ENCODE results near the gene NCOA3. TPM values are rescaled to one million over a fixed set of nuclear protein-coding genes. Genes with fewer than 3 reads are reported as not detected.
A peak's percentile ranks its signal among the peaks of the same experiment; 100 is the strongest.
"Not testable (repeated sequence)": the region's sequence is repeated elsewhere in the genome, so short reads cannot be mapped to it uniquely, and the experiment has no call there.

Gene NCOA3
- polyA plus RNA-seq, 1 donor: 16.4 TPM

DNA sequence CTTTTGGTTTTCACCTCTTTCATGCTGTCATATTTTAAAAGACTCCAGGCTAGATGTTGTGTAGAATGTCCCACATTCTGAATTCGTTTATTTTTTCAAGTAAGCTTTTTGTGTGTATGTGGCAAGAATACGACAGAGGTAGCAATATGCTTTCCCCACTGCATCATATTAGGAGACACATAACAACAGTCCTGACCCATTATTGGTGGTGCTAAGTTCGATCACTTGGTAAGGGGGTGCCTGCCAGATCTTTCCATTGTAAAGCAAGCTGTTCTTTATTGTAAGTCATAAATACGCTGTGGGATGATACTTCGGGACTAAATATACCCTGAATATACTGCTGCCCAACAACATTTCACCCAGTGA is 588 bp upstream of the NCOA3 start:
- 60% methylated on average over 1 of the region's 5 CpGs for WGBS (ENCODE audit: insufficient coverage, low lambda C conversion rate)

GRCh38 chr20:47502271-47503239 is 868 bp downstream of the NCOA3 start:
- 0% methylated on average over 1 of the region's 34 CpGs for WGBS (ENCODE audit: insufficient coverage, low lambda C conversion rate)
- Histone ChIP-seq H3K4me1 (ENCODE audit: control insufficient read depth, insufficient read depth, low read length) (peaks cover 4% of the 10 kb centered on the region), H3K9me3 (ENCODE audit: control insufficient read depth, low read depth, low read length) (no peaks in the 10 kb centered on the region), H3K27ac (ENCODE audit: low read length) (peak overlapping the region; percentile 66), H3K4me3 (ENCODE audit: low read length) (peak overlapping the region; percentile 94), H3K36me3 (ENCODE audit: control insufficient read depth, insufficient read depth, low read length) (no peaks in the 10 kb centered on the region), H3K27me3 (ENCODE audit: control insufficient read depth, insufficient read depth, low read length) (no peaks in the 10 kb centered on the region)
- peak; percentile 13 to 53 for DNase-seq

More for the DNA sequence above, 588 bp upstream of the NCOA3 start:
- Histone ChIP-seq H3K36me3 (ENCODE audit: control insufficient read depth, insufficient read depth, low read length) (no peaks in the 10 kb centered on the region), H3K27me3 (ENCODE audit: control insufficient read depth, insufficient read depth, low read length) (no peaks in the 10 kb centered on the region), H3K4me3 (ENCODE audit: low read length) (peak overlapping the region; percentile 94), H3K9me3 (ENCODE audit: control insufficient read depth, low read depth, low read length) (no peaks in the 10 kb centered on the region), H3K27ac (ENCODE audit: low read length) (peak overlapping the region; percentile 66), H3K4me1 (ENCODE audit: control insufficient read depth, insufficient read depth, low read length) (peaks cover 4% of the 10 kb centered on the region)
- DNase-seq: no peak

DNA sequence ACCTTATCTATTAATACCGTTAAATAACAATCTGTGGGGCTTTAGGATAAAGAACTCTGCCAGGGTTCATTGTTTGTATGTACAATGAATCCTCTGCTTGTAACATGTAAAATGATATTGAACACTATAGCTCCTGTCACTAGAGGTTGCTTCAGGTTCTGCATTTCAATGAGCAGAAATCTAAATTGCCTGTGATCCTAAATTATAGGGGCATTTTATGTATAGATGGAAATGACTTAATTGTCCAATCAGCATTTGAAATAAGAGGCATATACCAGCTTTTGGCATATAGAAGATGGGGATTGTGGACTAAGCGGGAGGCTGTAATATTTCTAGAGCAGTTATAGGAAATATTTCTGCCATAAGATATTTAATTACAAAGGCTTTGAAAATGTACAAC is 2.0 kb downstream of the NCOA3 start:
- Histone ChIP-seq H3K27ac (ENCODE audit: low read length) (no peak overlapping the region), H3K36me3 (ENCODE audit: control insufficient read depth, insufficient read depth, low read length) (no peaks in the 10 kb centered on the region), H3K9me3 (ENCODE audit: control insufficient read depth, low read depth, low read length) (no peaks in the 10 kb centered on the region), H3K4me1 (ENCODE audit: control insufficient read depth, insufficient read depth, low read length) (peaks cover 4% of the 10 kb centered on the region), H3K4me3 (ENCODE audit: low read length) (no peak overlapping the region), H3K27me3 (ENCODE audit: control insufficient read depth, insufficient read depth, low read length) (no peaks in the 10 kb centered on the region)
- 100% methylated on average over 1 of the region's 2 CpGs for WGBS (ENCODE audit: insufficient coverage, low lambda C conversion rate)
- no peak for DNase-seq

DNA sequence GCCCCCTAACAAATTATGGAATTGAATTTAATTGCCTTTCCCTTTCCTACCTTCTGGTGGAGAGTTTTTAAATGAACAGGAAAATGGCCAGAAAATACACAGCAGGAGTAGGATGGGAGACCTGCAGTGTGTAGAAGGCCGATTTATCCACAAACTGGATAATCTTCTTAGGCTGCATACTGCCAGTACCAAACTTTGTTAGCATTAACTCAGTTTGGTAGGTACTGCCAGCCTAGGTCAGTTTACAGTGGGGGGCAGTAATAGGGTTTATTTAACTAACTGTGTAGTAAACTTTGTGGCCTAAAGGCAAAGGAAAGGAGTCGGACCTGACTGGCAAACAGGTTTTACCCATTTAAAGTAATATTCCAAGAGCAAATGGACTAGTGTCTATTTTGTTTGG is 4.6 kb downstream of the NCOA3 start:
- Histone ChIP-seq H3K9me3 (ENCODE audit: control insufficient read depth, low read depth, low read length) (no peaks in the 10 kb centered on the region), H3K27ac (ENCODE audit: low read length) (no peak overlapping the region), H3K27me3 (ENCODE audit: control insufficient read depth, insufficient read depth, low read length) (no peaks in the 10 kb centered on the region), H3K36me3 (ENCODE audit: control insufficient read depth, insufficient read depth, low read length) (no peaks in the 10 kb centered on the region), H3K4me3 (ENCODE audit: low read length) (no peak overlapping the region), H3K4me1 (ENCODE audit: control insufficient read depth, insufficient read depth, low read length) (peaks cover 4% of the 10 kb centered on the region)
- WGBS (ENCODE audit: insufficient coverage, low lambda C conversion rate): no CpG with 5 or more reads among the region's 2 CpGs
- DNase-seq: no peak

- H3K36me3 ChIP-seq (ENCODE audit: control insufficient read depth, insufficient read depth, low read length): no peaks in the 10 kb centered on the region
- H3K27ac ChIP-seq (ENCODE audit: low read length): no peak overlapping the region
- no peaks in the 10 kb centered on the region for H3K27me3 ChIP-seq (ENCODE audit: control insufficient read depth, insufficient read depth, low read length)
- no CpG with 5 or more reads among the region's 2 CpGs for WGBS (ENCODE audit: insufficient coverage, low lambda C conversion rate)
- no peaks in the 10 kb centered on the region for H3K9me3 ChIP-seq (ENCODE audit: control insufficient read depth, low read depth, low read length)
- H3K4me1 ChIP-seq (ENCODE audit: control insufficient read depth, insufficient read depth, low read length): peaks cover 4% of the 10 kb centered on the region
- H3K4me3 ChIP-seq (ENCODE audit: low read length): no peak overlapping the region
- DNase-seq: no peak
Measured at GRCh38 chr20:47506850-47507249, 5.2 kb downstream of the NCOA3 start.

DNA sequence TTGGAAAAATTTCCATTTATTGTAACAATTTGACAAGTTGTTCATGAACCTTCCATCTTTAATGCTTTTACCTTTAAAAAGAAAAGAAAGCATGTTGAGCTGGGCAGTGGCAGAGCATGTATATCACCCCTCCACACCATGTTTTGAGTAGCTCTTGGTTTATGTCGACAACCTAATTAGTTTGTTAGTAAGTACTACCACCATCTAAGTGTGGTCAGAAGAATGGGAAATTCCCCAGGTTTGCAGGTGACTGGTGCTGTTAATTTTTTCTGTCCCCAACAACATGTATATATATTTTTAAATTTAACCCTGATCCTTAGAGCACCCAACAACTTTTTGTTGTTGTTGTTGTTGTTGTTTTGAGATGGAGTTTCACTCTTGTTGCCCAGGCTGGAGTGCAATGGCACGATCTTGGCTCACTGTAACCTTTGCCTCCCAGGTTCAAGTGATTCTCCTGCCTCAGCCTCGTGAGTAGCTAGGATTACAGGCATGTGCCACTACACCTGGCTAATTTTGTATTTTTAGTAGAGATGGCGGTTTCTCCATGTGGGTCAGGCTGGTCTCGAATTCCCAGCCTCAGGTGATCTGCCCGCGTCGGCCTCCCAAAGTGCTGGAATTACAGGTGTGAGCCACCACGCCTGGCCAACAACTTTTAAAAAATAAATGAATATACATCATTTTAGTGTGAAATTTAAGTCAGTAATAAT is 5.7 kb downstream of the NCOA3 start:
- not testable (repeated sequence) for H3K4me3 ChIP-seq (ENCODE audit: low read length); H3K27me3 ChIP-seq (ENCODE audit: control insufficient read depth, insufficient read depth, low read length); H3K27ac ChIP-seq (ENCODE audit: low read length); H3K9me3 ChIP-seq (ENCODE audit: control insufficient read depth, low read depth, low read length); H3K4me1 ChIP-seq (ENCODE audit: control insufficient read depth, insufficient read depth, low read length); H3K36me3 ChIP-seq (ENCODE audit: control insufficient read depth, insufficient read depth, low read length); DNase-seq
- WGBS (ENCODE audit: insufficient coverage, low lambda C conversion rate): 100% methylated on average over 1 of the region's 9 CpGs

DNA sequence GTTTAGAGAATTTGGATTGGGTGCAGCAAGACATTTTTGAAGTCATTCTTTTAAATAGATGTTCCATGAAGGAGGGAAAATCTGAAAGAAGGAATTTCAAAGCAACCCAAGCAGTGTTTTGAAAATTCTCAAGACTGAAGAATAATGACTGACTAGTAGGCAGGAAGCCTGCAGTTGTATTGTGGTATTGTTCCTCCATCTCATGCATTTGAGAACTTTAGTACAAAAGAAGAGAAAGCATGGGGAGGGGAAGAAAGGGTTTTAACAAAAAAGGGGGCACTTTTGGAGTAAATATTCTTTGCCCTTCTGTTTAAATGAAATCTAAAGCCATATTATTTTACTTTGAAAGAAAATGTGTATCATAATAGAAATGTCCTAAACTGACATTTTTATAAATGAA is 6.6 kb downstream of the NCOA3 start:
- no peak for DNase-seq
- no peak overlapping the region for H3K27ac ChIP-seq (ENCODE audit: low read length)

DNA sequence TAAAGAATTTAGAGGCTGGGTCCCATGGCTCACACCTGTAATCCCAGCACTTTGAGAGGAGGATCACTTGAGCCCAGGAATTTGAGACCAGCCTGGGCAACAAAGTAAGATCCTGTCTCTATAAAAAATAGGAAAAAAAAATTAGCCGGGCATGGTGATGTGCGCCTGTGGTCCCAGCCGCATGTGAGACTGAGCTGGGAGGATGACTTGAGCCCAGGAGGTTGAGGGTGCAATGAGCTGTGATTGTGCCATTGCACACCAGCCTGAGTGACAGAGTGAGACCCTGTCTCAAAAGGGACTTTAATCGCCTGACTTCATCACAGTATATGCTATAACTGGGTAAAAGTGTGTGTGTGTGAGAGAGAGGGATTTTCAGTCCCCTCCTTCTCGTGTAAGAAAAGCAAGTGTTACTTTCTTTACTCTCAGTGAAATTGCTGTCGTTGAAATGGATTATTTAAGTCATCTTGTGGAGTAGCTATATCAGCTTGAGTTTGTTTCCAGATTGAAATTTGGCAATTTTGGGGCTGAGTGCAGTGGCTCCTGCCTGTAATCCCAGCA is 7.5 kb downstream of the NCOA3 start:
- Histone ChIP-seq H3K27ac (ENCODE audit: low read length) (no peak overlapping the region), H3K36me3 (ENCODE audit: control insufficient read depth, insufficient read depth, low read length) (no peaks in the 10 kb centered on the region), H3K4me1 (ENCODE audit: control insufficient read depth, insufficient read depth, low read length) (no peaks in the 10 kb centered on the region), H3K4me3 (ENCODE audit: low read length) (no peak overlapping the region), H3K27me3 (ENCODE audit: control insufficient read depth, insufficient read depth, low read length) (no peaks in the 10 kb centered on the region), H3K9me3 (ENCODE audit: control insufficient read depth, low read depth, low read length) (no peaks in the 10 kb centered on the region)
- DNase-seq: no peak
- 90% methylated on average over 2 of the region's 6 CpGs for WGBS (ENCODE audit: insufficient coverage, low lambda C conversion rate)

More for the DNA sequence above, 6.6 kb downstream of the NCOA3 start:
- H3K4me3 ChIP-seq (ENCODE audit: low read length): no peak overlapping the region
- no peaks in the 10 kb centered on the region for H3K27me3 ChIP-seq (ENCODE audit: control insufficient read depth, insufficient read depth, low read length)
- no peaks in the 10 kb centered on the region for H3K36me3 ChIP-seq (ENCODE audit: control insufficient read depth, insufficient read depth, low read length)
- H3K9me3 ChIP-seq (ENCODE audit: control insufficient read depth, low read depth, low read length): no peaks in the 10 kb centered on the region
- H3K4me1 ChIP-seq (ENCODE audit: control insufficient read depth, insufficient read depth, low read length): peaks cover 4% of the 10 kb centered on the region

- Histone ChIP-seq H3K27me3 (ENCODE audit: control insufficient read depth, insufficient read depth, low read length) (no peaks in the 10 kb centered on the region), H3K4me1 (ENCODE audit: control insufficient read depth, insufficient read depth, low read length) (no peaks in the 10 kb centered on the region), H3K27ac (ENCODE audit: low read length) (no peak overlapping the region), H3K9me3 (ENCODE audit: control insufficient read depth, low read depth, low read length) (no peaks in the 10 kb centered on the region), H3K36me3 (ENCODE audit: control insufficient read depth, insufficient read depth, low read length) (no peaks in the 10 kb centered on the region), H3K4me3 (ENCODE audit: low read length) (no peak overlapping the region)
- WGBS (ENCODE audit: insufficient coverage, low lambda C conversion rate): no CpG with 5 or more reads among the region's 1 CpG
- no peak for DNase-seq
Measured at GRCh38 chr20:47509685-47510084, 8.0 kb downstream of the NCOA3 start.

GRCh38 chr20:47515843-47516242 is 14.2 kb downstream of the NCOA3 start:
- peaks cover 5% of the 10 kb centered on the region for H3K9me3 ChIP-seq (ENCODE audit: control insufficient read depth, low read depth, low read length)
- no peaks in the 10 kb centered on the region for H3K4me1 ChIP-seq (ENCODE audit: control insufficient read depth, insufficient read depth, low read length)
- WGBS (ENCODE audit: insufficient coverage, low lambda C conversion rate): no CpG with 5 or more reads among the region's 1 CpG
- H3K27me3 ChIP-seq (ENCODE audit: control insufficient read depth, insufficient read depth, low read length): no peaks in the 10 kb centered on the region
- H3K4me3 ChIP-seq (ENCODE audit: low read length): no peak overlapping the region
- H3K36me3 ChIP-seq (ENCODE audit: control insufficient read depth, insufficient read depth, low read length): peaks cover 5% of the 10 kb centered on the region
- no peak for DNase-seq
- H3K27ac ChIP-seq (ENCODE audit: low read length): no peak overlapping the region

Measured in large intestine (tissue), 3 donors.